Keratinocyte (primary cell): ENCODE results near the gene FAM90A1. TPM values are rescaled to one million over a fixed set of nuclear protein-coding genes. Genes with fewer than 3 reads are reported as not detected.
"Not testable (repeated sequence)": the region's sequence is repeated elsewhere in the genome, so short reads cannot be mapped to it uniquely, and the experiment has no call there.

Source experiments
- DNase-seq: peaks from one replicate; pipeline ENCODE4 v3.0.0-alpha.2; 2011; ENCODE audit warnings: low read depth, missing footprints, low spot score
- FAIRE-seq: peaks from 2 replicates; lab custom pipeline; 2011; peaks lifted over from hg19 to GRCh38; lab: Jason Lieb, UNC
- H2AFZ ChIP-seq: 2 replicates; pipeline ENCODE4 v1.6.0; 2012; ENCODE audit warnings: low read length, control low read depth, inconsistent platforms; ENCODE audit not compliant: control insufficient read depth
- H3K27ac ChIP-seq: 2 replicates; pipeline ENCODE4 v1.5.1; 2011; ENCODE audit warnings: low read length; ENCODE audit not compliant: control insufficient read depth, insufficient read depth
- H3K27me3 ChIP-seq: 3 replicates; pipeline ENCODE4 v1.6.0; 2011; ENCODE audit warnings: low read length; ENCODE audit not compliant: control insufficient read depth, insufficient read depth; ENCODE audit errors: extremely low read depth
- H3K36me3 ChIP-seq, 2 experiments: 2 replicates in 1 of 2; 3 replicates in 1 of 2; pipeline ENCODE4 v1.5.1; 2011; ENCODE audit warnings: low read length in 2 of 2, mild to moderate bottlenecking in 1 of 2; ENCODE audit not compliant: control insufficient read depth in 2 of 2, insufficient read depth in 2 of 2; ENCODE audit errors: extremely low read depth in 1 of 2
- H3K4me1 ChIP-seq: 3 replicates; pipeline ENCODE4 v1.5.1; 2011; ENCODE audit warnings: low read length; ENCODE audit not compliant: control insufficient read depth, insufficient read depth; ENCODE audit errors: extremely low read depth
- H3K4me2 ChIP-seq: 3 replicates; pipeline ENCODE4 v1.6.0; 2011; ENCODE audit warnings: low read depth, low read length; ENCODE audit not compliant: control insufficient read depth, insufficient read depth; ENCODE audit errors: extremely low read depth
- H3K4me3 ChIP-seq, 3 experiments: fragments of 200-600 bp in 1 of 3; sonication (generic) in 1 of 3; 2 replicates in 2 of 3; 3 replicates in 1 of 3; pipeline ENCODE4 v1.5.1; 2011 to 2016; ENCODE audit warnings: low read length in 3 of 3, mild to moderate bottlenecking in 3 of 3, control low read depth in 2 of 3, inconsistent platforms in 1 of 3, low read depth in 1 of 3, mixed read lengths in 1 of 3, mixed run types in 1 of 3, moderate library complexity in 1 of 3; ENCODE audit not compliant: control insufficient read depth in 2 of 3, insufficient read depth in 2 of 3; ENCODE audit errors: extremely low read depth in 1 of 3
- H3K79me2 ChIP-seq: 2 replicates; pipeline ENCODE4 v1.6.0; 2012; ENCODE audit warnings: low read length; ENCODE audit not compliant: control insufficient read depth, insufficient read depth
- H3K9ac ChIP-seq: 3 replicates; pipeline ENCODE4 v1.6.0; 2011; ENCODE audit warnings: low read length; ENCODE audit not compliant: control insufficient read depth, insufficient read depth; ENCODE audit errors: extremely low read depth
- H3K9me1 ChIP-seq: 3 replicates; pipeline ENCODE4 v1.6.0; 2011; ENCODE audit warnings: low read length; ENCODE audit not compliant: control insufficient read depth, insufficient read depth; ENCODE audit errors: extremely low read depth
- H3K9me3 ChIP-seq: 2 replicates; pipeline ENCODE4 v1.5.1; 2012; ENCODE audit warnings: low read depth, low read length; ENCODE audit not compliant: control insufficient read depth
- H4K20me1 ChIP-seq: 3 replicates; pipeline ENCODE4 v1.6.0; 2011; ENCODE audit warnings: low read length; ENCODE audit not compliant: control insufficient read depth, insufficient read depth; ENCODE audit errors: extremely low read depth
- dilution Hi-C: fragments of 300-500 bp; cut with MboI; formaldehyde crosslinking; loops from one replicate; pipeline ENCODE4 v1.7.0; 2020; ENCODE audit warnings: low sequenced_read_pairs; ENCODE audit not compliant: extremely low pct_ligation_motif_present
- polyA plus RNA-seq, 5 experiments: library from polyadenylated mRNA; depleted of rRNA in 3 of 5; stranded (reverse) in 3 of 5; stranded (forward) in 1 of 5; unstranded in 1 of 5; fragments of >200 nt; gene quantifications; 1 replicate in 1 of 5; 2 replicates in 3 of 5; 3 replicates in 1 of 5; pipeline versions ENCODE4 v1.2.1 to v1.2.3, GENCODE V29; 2011 to 2012; ENCODE audit warnings: missing spikeins in 2 of 5, low read depth in 1 of 5, low replicate concordance in 1 of 5

The FAM90A1 gene
- polyA plus RNA-seq, 1 donor (not counting 4 experiments of a cell fraction or from before 2014, with no cell fraction given), result 0.04 TPM

GRCh38 chr12:8246941-8247535, 19.6 kb upstream of the FAM90A1 start:
- H2AFZ ChIP-seq, H3K27me3 ChIP-seq, H3K9me3 ChIP-seq, H3K9me1 ChIP-seq, H3K79me2 ChIP-seq, H3K4me2 ChIP-seq, FAIRE-seq, DNase-seq, H3K36me3 ChIP-seq, H3K4me3 ChIP-seq, H3K27ac ChIP-seq, H4K20me1 ChIP-seq, dilution Hi-C loops, H3K4me1 ChIP-seq, H3K9ac ChIP-seq: not testable (repeated sequence)

GRCh38 chr12:8243682-8244161, 16.3 kb upstream of the FAM90A1 start:
- H3K9me3 ChIP-seq, H4K20me1 ChIP-seq, H3K36me3 ChIP-seq, DNase-seq, dilution Hi-C loops, H3K27me3 ChIP-seq, H3K4me1 ChIP-seq, H3K9me1 ChIP-seq, FAIRE-seq, H3K79me2 ChIP-seq: not testable (repeated sequence)
- peak overlapping the region; percentile 69 for H3K9ac ChIP-seq
- peak overlapping the region; percentile 49 to 67 (median 60) for H3K4me3 ChIP-seq
- peak overlapping the region; percentile 58 for H3K4me2 ChIP-seq
- H2AFZ ChIP-seq, result peak overlapping the region; percentile 84
- H3K27ac ChIP-seq, result peak overlapping the region; percentile 47

DNA sequence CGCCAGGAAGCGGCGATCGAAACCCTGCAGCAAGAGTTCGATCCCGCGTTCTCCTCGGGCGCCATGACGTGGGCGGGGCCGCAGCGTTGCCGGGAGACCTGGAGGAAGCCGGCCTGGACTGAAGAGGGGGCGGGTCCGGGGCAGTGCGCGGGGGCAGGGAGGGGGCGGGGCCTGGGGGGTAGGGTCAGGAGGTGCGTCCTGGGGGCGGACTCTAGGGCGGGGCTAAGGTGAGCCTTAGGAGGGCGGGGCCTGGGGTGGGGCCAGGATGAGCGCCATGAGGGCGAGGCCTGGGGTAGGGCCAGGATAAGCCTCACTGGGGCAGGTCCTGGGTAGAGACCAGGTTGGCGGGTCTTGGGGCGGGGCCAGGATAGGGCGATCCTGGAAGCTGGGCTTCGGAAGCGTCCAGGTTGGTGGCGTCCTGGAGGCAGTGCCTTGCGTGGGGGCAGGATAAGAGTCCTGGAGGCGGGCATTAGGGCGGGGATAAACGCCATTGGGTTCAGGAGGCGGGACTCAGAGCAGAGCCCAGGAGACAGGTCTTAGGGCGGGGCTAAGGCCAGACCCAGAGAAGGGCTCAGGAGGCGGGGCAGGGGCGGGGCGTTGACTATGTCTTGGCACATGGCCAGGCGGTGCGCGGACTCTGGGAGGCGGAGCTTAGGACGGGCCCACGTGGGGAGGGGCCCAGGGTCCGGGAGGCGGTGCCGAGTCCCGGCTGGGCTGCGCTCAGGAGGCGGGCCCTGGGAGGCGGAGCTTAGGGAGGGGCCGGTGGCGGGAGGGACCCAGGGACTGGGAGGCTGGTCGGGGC, 15.7 kb upstream of the FAM90A1 start:
- H3K4me1 ChIP-seq, dilution Hi-C loops, H3K79me2 ChIP-seq, H3K9me1 ChIP-seq, FAIRE-seq, H3K36me3 ChIP-seq, H3K27me3 ChIP-seq, H3K9me3 ChIP-seq, H4K20me1 ChIP-seq: not testable (repeated sequence)
- H3K27ac ChIP-seq, result peak overlapping the region; percentile 75
- peak overlapping the region; percentile 82 for H3K4me2 ChIP-seq
- peak overlapping the region; percentile 87 for H3K9ac ChIP-seq
- H2AFZ ChIP-seq, result peak overlapping the region; percentile 84
- peak overlapping the region; percentile 56 to 81 (median 69) for H3K4me3 ChIP-seq
- DNase-seq, result peak; percentile 91

- FAIRE-seq, H3K36me3 ChIP-seq, dilution Hi-C loops, H3K79me2 ChIP-seq, H4K20me1 ChIP-seq, H3K27me3 ChIP-seq, H3K9me1 ChIP-seq, H3K4me1 ChIP-seq, DNase-seq, H3K9me3 ChIP-seq: not testable (repeated sequence)
- peak overlapping the region; percentile 56 to 81 (median 69) for H3K4me3 ChIP-seq
- H2AFZ ChIP-seq, result peak overlapping the region; percentile 74
- peak overlapping the region; percentile 87 for H3K9ac ChIP-seq
- peak overlapping the region; percentile 82 for H3K4me2 ChIP-seq
- H3K27ac ChIP-seq, result peak overlapping the region; percentile 75
Measured at GRCh38 chr12:8242622-8242879, 15.1 kb upstream of the FAM90A1 start.
